DMS79 treated with DMSO at 0.1 percent for 48 hours (cell line): Measurements from ENCODE around the gene AHRR.
A peak's percentile ranks its signal among the peaks of the same experiment; 100 is the strongest.
"Not testable (repeated sequence)": the region's sequence is repeated elsewhere in the genome, so short reads cannot be mapped to it uniquely, and the experiment has no call there.

Source experiments
- DNase-seq: peaks from one replicate; lab custom pipeline; 2025; lab: John Stamatoyannopoulos, UW

Gene AHRR

DNA sequence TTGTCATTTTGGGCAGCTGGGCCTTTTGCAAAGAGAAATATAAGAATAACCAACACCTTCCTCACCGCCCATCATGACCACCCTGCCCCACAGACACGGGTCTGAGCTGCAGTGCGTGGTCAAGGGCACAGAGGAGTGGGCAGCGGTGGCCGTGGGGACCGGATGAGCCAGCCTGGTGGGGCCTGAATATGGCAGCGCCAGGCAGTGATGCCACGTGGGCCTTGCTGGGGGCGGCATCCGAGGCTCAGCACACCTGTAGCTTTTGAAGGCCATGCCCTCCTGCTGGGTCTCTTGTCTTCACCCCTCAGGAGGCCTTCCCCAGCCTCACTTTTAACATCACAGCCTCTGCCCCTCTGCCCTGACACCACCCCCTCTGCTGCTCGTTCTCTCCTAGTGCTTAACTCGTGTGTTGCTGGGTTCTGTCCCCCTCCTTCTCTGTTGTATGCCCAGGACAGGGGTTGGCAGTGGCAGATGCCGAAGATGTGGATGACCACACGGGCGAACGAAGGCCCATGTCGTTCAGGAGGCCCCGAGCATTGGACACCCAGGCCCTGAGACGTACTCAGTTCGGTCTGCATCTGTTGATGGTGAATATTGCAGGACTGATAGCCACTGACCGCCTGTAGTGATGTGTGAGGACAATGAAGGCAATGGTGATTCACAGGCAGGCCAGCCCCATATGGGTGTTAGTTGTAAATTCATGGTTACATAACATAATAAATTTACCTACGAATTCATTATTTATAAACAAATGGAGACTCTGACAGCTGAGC, 46.0 kb downstream of the AHRR start:
- no peak for DNase-seq

DNA sequence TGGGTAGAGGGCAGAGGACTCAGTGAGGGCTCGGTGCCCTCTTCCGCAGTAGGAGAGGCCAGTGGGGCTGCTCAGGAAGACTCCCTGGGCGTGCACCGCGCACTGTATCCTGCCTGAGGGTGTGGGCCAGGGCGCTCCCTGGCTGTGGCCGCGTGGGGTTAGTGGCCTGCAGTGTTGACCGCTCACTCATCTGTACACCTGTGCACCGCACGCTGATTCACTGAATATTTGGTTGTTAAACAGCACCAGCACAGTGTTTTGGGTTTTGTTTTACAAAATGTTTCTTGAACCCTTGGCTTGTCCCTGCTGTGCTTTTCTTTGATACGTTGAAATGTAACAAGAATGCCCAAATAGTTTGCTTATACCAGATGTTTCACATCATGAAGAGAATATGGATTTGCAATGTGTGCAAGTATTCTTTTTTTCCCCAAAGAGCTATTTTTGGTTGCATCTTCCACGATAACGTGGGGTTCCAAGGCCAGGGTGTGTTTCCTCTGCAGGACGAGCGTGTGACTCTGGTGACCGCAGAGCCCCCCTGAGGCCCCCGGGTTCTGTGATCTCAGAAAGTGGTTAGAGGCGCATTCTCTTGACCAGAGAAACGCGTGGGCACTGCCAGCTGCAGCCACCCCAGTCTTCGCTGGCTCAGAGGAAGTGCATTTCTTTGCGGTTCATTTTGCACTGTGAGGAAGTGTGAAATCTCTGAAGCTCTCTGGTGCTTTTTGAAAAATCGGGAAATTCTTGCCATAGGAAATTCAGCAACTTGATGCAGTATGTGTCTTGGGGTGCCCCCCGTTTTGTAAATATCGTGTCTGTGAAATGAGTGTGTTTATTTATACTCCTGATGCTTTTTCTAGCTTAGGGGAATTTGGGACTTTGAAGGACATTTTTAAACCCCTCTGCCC, 46.9 kb downstream of the AHRR start:
- no peak for DNase-seq

DNA sequence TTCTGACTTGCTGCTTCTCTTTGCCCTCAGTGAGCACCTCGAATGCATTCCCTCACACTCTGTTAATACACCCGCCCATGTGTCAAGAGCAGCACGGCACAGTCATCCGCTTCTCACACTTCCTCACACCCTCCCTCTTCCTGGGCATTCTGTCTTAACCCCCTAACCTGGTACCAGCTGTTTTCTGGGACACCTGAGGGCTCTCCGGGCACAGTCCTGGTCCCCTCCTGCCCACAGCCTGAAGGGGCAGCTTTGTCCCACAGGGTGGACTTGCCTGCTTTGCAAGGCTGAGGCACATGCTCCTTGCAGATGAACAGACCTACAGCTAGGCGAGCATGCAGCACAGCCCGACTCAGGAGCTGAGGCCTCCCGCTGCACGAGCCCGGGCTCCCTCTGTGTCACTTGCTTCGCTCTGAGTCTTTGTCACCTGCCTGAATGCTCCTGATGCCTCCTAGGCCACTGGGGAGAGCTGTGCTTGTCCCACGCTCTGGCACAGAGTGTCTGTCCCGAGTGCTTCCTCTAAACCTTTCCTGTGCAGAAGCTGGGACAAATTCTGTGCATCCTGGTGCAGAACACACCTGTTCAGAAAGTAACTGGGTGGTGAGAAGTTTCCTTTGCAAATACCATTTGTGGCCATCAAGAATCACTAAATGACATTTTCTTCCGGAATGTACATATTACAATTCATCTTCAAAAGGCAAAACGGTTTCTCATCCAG, 47.8 kb downstream of the AHRR start:
- no peak for DNase-seq

DNA sequence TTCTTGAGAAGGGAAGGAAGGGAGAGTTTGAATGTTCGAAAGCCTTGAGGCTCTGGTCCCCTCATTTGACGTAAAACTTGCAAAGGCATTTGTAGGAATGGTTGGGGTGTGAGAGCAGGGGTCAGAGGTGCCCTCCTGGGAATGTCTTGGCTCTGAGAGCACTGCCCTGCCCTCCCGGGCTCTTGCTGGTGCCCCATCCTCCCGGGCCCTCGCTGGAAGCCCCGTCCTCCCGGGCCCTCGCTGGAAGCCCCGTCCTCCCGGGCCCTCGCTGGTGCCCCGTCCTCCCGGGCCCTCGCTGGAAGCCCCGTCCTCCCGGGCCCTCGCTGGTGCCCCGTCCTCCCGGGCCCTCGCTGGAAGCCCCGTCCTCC, 48.3 kb downstream of the AHRR start:
- DNase-seq = not testable (repeated sequence)

DNA sequence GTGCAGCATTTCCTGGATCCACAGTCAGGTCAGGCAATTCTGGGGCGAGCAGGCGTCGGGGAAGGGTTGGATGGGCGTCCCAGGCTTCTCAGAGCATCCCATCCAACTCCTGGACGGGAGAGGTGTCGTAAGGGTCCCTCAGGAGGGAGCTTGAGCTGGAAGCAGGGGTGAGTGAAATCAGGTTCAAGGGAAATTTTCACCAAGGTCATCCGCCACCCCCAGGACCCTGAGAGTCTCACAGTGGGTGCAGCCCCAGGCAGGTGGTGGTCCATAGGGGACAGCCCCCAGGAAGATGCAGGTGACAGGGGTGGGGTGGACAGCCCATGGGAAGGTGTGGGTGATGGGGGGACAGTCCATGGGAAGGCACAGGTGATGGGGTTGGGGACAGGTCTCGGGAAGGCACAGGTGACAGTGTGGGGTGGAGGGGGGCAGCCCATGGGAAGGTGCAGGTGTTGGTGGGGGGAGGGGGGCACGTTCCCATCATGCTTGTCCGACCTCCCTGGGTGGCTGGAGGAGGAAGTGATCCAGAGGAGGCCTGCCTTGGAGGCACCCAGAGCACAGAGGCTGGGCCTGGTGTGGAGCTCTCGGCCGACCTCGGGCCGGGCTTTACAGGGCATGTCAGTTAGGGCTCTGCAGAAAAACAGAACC, 48.9 kb downstream of the AHRR start:
- DNase-seq = no peak

GRCh38 chr5:370959-371810, 49.7 kb downstream of the AHRR start:
- no peak for DNase-seq

GRCh38 chr5:371811-372555, 50.5 kb downstream of the AHRR start:
- no peak for DNase-seq

DNA sequence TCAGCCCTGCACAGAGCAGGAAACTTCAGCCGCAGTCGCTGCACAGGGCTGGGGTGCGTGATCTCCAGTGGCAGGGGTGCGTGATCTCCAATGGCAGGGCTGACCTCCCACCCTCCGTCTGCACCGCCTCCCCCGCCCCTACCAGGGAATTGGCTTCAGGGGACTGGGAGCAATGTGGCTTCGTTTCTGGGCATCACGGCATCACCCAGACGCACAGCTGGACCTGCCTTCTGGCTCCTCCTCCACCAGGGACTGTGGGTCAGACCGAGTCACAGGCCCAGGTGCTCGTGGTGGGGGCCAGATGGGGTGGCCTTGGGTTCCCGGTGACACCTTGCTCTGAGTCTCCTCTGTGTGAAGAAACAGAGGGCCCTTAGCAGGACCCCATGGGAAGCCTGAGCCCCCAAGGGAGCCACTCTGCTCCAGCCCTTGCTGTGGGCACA, 51.1 kb downstream of the AHRR start:
- no peak for DNase-seq

DNA sequence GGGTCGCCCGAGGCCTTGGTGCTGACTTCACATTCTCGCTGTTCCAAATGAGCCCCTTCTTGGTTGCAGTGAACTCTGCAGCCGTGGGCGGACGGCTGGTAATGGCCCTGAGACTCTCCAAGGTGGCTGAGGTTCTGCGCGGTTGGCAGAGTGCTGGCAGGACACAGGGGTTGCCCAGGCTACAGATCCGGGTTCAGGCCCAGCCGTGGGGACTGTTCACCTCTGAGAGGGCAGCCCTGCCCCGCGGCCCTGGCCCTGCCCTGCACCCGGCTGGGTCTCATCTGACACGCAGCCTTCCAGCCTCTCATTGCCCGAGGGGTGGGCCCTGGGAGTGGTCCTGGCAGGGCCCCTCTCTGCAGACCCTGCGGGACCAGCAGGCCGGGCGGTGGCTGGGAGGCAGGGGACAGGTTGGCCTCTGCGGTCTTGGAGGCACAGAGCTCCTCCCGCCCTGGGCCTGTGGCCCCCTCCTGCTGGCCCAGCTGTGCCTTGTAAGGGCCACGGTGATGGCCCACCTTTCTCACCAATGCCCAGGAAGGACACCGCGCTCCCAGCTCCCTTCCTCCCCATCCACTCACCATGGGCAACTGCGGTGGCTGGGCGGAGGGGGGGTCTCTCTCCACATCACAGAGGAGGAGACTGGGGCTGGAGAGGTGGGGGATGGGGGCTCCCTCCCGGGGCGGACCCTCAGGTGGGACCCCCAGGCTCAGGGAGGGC, 51.6 kb downstream of the AHRR start:
- DNase-seq = peak; percentile 37

DNA sequence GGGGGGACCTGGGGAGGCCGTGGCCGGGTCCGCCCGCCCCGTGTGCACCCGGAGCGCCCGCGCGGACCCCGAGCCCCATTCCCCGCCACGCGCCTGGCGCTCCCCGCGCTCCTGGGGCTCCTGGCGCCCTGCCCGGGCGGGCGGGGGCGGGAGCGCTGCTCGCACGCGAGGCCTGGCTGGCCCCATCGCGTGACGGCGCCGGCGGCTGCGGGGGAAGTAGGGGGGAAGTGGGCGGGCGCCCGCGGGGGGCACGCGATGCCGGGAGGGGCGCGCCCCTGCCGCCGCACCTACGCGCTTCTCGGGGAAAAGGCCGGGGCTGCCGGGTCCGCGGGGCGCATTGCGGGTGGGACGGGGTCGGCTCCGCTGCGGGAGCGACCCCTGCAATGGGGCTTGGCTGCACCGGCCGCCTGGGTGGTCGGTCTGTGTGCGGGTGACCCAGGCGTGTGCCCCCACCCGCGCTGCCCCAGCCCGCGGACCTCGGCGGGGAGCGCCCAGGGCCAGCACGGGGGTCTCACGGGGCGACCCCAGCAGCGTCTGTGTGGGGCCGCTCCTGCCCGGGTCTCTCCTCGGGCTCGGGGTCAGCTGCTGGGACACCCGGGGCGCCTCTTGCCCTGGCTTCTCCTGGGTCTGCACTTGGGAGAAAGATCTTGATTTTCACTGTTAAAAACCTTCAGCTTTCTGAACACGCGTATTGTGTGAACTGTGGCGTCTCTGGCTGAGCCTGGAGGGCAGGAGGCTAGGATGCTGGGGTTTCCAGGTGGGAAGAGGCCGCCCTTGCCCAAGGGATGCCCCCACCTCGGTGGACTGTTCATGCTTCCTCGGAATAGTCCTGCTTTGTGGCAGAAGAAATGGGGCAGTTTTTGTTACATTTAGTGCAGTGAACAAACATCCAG, 52.4 kb downstream of the AHRR start:
- DNase-seq = peak; percentile 37

DNA sequence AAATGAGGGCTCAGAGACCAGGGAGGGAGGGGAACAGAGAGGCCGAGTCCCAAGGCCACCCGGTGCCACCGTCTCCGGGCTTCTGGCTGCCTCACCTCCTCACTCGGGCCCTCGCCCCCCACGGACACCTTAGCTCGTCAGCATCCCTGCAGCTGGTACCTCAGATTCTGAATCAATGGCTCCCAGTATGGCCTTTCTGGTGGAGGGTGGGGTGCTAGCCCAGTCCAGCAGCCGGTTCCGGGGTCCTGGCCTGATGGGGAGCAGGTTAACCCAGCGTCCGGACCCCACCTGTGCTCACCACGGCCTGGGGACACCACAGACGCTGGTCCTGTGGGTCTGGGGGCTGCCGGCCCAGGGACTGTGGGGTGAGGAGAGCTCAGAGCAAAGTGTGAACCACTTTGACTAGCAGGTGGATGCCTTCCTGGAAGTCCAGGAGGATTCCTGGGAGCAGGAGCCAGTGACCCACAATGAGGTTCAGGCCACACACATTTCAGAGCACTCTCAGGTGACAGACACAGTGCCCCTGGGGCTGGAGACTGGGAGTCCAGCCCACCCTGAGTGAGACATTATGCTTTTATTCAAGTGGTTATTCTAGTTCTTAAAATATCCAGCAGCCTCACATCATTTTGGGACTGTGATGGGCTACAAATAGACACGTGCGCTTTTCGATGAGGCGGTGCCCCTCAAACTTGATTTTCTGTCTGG, 53.3 kb downstream of the AHRR start:
- DNase-seq = no peak

DNA sequence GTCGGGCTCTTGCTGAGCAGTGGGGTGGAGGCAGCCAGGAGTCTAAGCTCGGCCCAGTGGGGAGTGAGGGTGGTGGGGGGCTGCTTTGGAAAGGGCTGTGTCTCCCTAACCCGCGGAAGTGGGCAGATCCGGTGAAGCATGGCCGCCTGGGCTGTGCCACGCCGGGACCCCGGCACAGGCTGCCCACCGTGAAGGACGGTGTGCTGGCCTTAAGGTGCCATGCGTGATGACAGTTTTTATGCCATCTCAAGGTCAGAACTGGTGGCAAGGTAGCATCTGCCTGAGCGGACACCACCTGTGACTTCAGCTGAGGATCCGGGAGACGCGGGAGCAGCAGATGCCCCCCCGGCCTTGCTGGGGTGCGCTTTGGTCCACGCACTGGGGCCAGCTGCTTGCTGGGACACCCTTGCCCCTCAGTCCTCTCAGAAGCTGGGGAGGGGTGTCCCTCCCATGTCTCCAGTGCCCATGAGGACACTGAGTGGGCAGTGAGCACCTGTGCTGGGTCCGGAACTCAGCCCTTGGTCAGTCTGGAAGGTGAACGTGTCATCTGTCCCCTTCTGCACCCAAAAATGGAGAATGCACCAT, 53.9 kb downstream of the AHRR start:
- DNase-seq = no peak

DNA sequence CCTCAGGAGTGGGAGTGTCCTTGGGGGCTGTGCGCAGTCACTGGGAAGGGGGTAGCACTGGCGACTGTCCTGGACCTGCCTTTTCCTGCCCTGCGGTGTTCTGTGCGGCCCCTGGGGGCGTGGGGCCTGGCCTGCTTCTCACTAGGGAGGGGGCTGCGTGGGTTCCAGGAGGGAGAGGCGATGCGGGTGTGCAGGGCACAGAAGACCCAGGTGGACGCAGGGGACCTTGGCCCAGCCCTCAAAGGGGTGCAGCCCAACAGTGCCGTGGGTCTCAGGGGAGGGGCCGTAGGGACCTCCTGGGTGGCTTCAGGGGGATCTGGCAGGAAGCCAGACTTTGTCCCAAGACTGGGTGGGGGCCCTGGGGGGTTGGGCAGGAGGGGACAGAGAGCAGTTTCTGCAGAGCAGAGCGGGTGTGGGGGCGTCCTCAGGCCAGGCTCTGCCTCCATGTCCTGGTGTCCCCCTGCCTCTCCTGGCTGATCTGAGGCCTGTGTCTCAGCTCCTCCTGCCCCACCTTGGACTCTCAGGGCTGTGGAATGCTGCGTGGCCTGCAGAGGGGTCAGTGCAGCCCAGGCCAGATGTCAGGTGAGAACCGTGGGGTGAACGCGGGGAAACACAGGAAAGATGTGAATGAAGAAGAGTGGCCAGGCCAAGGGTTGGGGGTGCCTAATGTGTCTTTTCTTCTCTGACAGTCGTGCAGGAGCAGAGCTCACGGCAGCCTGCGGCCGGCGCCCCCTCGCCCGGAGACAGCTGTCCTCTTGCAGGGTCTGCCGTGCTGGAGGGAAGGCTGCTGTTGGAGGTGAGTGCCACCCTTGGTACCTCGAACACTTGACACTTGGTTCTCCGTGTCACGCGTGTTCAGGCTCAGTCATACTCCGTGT, 54.6 kb downstream of the AHRR start:
- DNase-seq = no peak

GRCh38 chr5:376799-377325, 55.3 kb downstream of the AHRR start:
- DNase-seq = no peak

DNA sequence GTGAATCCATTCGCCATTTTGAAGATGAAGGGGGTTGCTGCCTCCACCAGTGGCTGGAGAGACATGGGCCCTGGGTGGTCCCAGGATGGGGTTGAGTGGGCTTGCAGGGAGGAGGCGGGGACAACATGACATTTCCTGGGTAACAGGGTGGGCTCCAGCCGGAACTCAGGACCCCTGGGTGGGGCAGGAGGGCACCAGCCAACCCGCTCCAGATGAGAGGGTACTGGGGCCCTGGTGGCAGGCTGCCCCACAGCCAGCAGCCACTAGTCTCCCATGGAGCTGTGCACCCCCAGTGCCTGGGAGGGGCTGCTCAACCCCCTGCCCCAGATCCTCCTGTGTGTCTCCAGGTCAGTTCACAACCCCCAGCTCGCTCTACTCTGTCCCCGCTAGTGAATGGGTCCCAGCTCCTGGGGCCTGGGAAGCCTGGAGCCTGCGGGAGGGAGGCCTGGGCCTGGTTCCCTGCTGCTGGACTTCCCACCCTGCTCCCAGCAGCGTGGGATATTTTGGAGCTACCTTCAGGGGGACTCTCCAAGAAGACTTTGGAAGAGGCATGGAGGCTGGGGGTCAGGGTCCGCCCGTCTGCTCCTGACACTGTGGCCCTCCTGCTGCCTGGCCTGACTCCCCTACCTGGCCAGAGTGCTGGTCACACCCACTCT, 55.9 kb downstream of the AHRR start:
- no peak for DNase-seq
